BLaER1 (cell line): ENCODE data around the gene UTS2R.

Source experiments
- H3K27ac ChIP-seq: shearing (Covaris generic); formaldehyde crosslinking; 2 replicates; pipeline ENCODE4 v1.8.1; 2022
- H3K27me3 ChIP-seq: shearing (Covaris generic); formaldehyde crosslinking; 2 replicates; pipeline ENCODE4 v1.8.1; 2022
- H3K36me3 ChIP-seq: shearing (Covaris generic); formaldehyde crosslinking; 2 replicates; pipeline ENCODE4 v1.8.1; 2022
- H3K4me1 ChIP-seq: shearing (Covaris generic); formaldehyde crosslinking; 2 replicates; pipeline ENCODE4 v1.8.1; 2022
- H3K4me2 ChIP-seq: shearing (Covaris generic); formaldehyde crosslinking; 2 replicates; pipeline ENCODE4 v1.8.1; 2022
- H3K4me3 ChIP-seq: shearing (Covaris generic); formaldehyde crosslinking; 2 replicates; pipeline ENCODE4 v1.8.1; 2022
- H3K9ac ChIP-seq: shearing (Covaris generic); formaldehyde crosslinking; 2 replicates; pipeline ENCODE4 v1.8.1; 2022
- H3K9me3 ChIP-seq: shearing (Covaris generic); formaldehyde crosslinking; 2 replicates; pipeline ENCODE4 v1.8.1; 2022
- H4K20me1 ChIP-seq: shearing (Covaris generic); formaldehyde crosslinking; 2 replicates; pipeline ENCODE4 v1.8.1; 2022
- Cebpa-rat ChIP-seq: shearing (Covaris generic); IDR thresholded peaks from 2 replicates; pipeline ENCODE4 v1.8.1; 2022

Gene UTS2R

GRCh38 chr17:82383411-82383810 is 11.8 kb downstream of the UTS2R start:
- Histone ChIP-seq H3K4me3 (no peak overlapping the region), H3K9ac (no peak overlapping the region), H3K27me3 (peaks cover 72% of the 10 kb centered on the region), H3K4me2 (no peak overlapping the region), H3K4me1 (no peaks in the 10 kb centered on the region), H3K27ac (no peak overlapping the region), H3K9me3 (no peaks in the 10 kb centered on the region), H4K20me1 (peaks cover 43% of the 10 kb centered on the region), H3K36me3 (no peaks in the 10 kb centered on the region)
- TF ChIP-seq Cebpa-rat = no peak

GRCh38 chr17:82384051-82384729 is 12.6 kb downstream of the UTS2R start:
- no peaks in the 10 kb centered on the region for H3K4me1 ChIP-seq

GRCh38 chr17:82384730-82385481 is 13.3 kb downstream of the UTS2R start:
- Histone ChIP-seq H3K36me3 (no peaks in the 10 kb centered on the region), H3K9me3 (no peaks in the 10 kb centered on the region), H3K9ac (no peak overlapping the region), H4K20me1 (peaks cover 55% of the 10 kb centered on the region), H3K4me2 (no peak overlapping the region), H3K27me3 (peaks cover 76% of the 10 kb centered on the region), H3K27ac (no peak overlapping the region), H3K4me1 (no peaks in the 10 kb centered on the region), H3K4me3 (no peak overlapping the region)
- no peak for TF ChIP-seq Cebpa-rat

More at GRCh38 chr17:82384051-82384729, 12.6 kb downstream of the UTS2R start:
- Histone ChIP-seq H3K9ac (no peak overlapping the region), H3K27ac (no peak overlapping the region), H3K27me3 (peaks cover 71% of the 10 kb centered on the region), H3K4me2 (no peak overlapping the region), H4K20me1 (peaks cover 48% of the 10 kb centered on the region), H3K9me3 (no peaks in the 10 kb centered on the region), H3K4me3 (no peak overlapping the region), H3K36me3 (no peaks in the 10 kb centered on the region)
- TF ChIP-seq Cebpa-rat = no peak

- H3K27ac ChIP-seq = no peak overlapping the region
- H3K36me3 ChIP-seq = no peaks in the 10 kb centered on the region
- H3K4me3 ChIP-seq = no peak overlapping the region
- no peak overlapping the region for H3K4me2 ChIP-seq
- H3K27me3 ChIP-seq = peaks cover 74% of the 10 kb centered on the region
- peaks cover 63% of the 10 kb centered on the region for H4K20me1 ChIP-seq
- no peaks in the 10 kb centered on the region for H3K9me3 ChIP-seq
- no peak overlapping the region for H3K9ac ChIP-seq
- H3K4me1 ChIP-seq = no peaks in the 10 kb centered on the region
- TF ChIP-seq Cebpa-rat = no peak
These were observed 14.1 kb downstream of the UTS2R start for GRCh38 chr17:82385559-82386254.

- no peak overlapping the region for H3K27ac ChIP-seq
- H3K9me3 ChIP-seq = no peaks in the 10 kb centered on the region
- H3K4me2 ChIP-seq = no peak overlapping the region
- peaks cover 68% of the 10 kb centered on the region for H4K20me1 ChIP-seq
- TF ChIP-seq Cebpa-rat = no peak
- peaks cover 70% of the 10 kb centered on the region for H3K27me3 ChIP-seq
- H3K36me3 ChIP-seq = no peaks in the 10 kb centered on the region
- H3K4me3 ChIP-seq = no peak overlapping the region
- no peak overlapping the region for H3K9ac ChIP-seq
- no peaks in the 10 kb centered on the region for H3K4me1 ChIP-seq
These were observed 14.8 kb downstream of the UTS2R start for GRCh38 chr17:82386255-82386831.

- H4K20me1 ChIP-seq = peaks cover 75% of the 10 kb centered on the region
- H3K4me3 ChIP-seq = no peak overlapping the region
- peaks cover 71% of the 10 kb centered on the region for H3K27me3 ChIP-seq
- peaks cover 4% of the 10 kb centered on the region for H3K36me3 ChIP-seq
- H3K4me2 ChIP-seq = no peak overlapping the region
- H3K27ac ChIP-seq = no peak overlapping the region
- no peaks in the 10 kb centered on the region for H3K9me3 ChIP-seq
- H3K4me1 ChIP-seq = peaks cover under 1% of the 10 kb centered on the region
- no peak for TF ChIP-seq Cebpa-rat
- no peak overlapping the region for H3K9ac ChIP-seq
These were observed 15.5 kb downstream of the UTS2R start for GRCh38 chr17:82386881-82387704.

GRCh38 chr17:82387705-82388106 is 16.1 kb downstream of the UTS2R start:
- no peaks in the 10 kb centered on the region for H3K9me3 ChIP-seq
- H4K20me1 ChIP-seq = peaks cover 81% of the 10 kb centered on the region
- no peak for TF ChIP-seq Cebpa-rat
- H3K36me3 ChIP-seq = peaks cover 9% of the 10 kb centered on the region
- peaks cover 77% of the 10 kb centered on the region for H3K27me3 ChIP-seq
- H3K4me1 ChIP-seq = peaks cover 6% of the 10 kb centered on the region
- H3K27ac ChIP-seq = no peak overlapping the region
- H3K4me3 ChIP-seq = no peak overlapping the region
- H3K9ac ChIP-seq = no peak overlapping the region
- H3K4me2 ChIP-seq = no peak overlapping the region

- peaks cover 16% of the 10 kb centered on the region for H3K36me3 ChIP-seq
- no peak overlapping the region for H3K27ac ChIP-seq
- peaks cover 83% of the 10 kb centered on the region for H3K27me3 ChIP-seq
- H3K4me2 ChIP-seq = no peak overlapping the region
- H3K9ac ChIP-seq = no peak overlapping the region
- H3K9me3 ChIP-seq = no peaks in the 10 kb centered on the region
- no peak for TF ChIP-seq Cebpa-rat
- peaks cover 13% of the 10 kb centered on the region for H3K4me1 ChIP-seq
- H3K4me3 ChIP-seq = no peak overlapping the region
- peaks cover 88% of the 10 kb centered on the region for H4K20me1 ChIP-seq
These were observed 16.8 kb downstream of the UTS2R start for GRCh38 chr17:82388223-82388921.

GRCh38 chr17:82388922-82389283 is 17.3 kb downstream of the UTS2R start:
- H3K27ac ChIP-seq = no peak overlapping the region

More at GRCh38 chr17:82388922-82389283, 17.3 kb downstream of the UTS2R start:
- H3K4me2 ChIP-seq = no peak overlapping the region
- peaks cover 19% of the 10 kb centered on the region for H3K36me3 ChIP-seq
- H4K20me1 ChIP-seq = peaks cover 89% of the 10 kb centered on the region
- H3K4me3 ChIP-seq = no peak overlapping the region
- H3K9ac ChIP-seq = no peak overlapping the region
- H3K4me1 ChIP-seq = peaks cover 18% of the 10 kb centered on the region
- peaks cover 83% of the 10 kb centered on the region for H3K27me3 ChIP-seq
- H3K9me3 ChIP-seq = no peaks in the 10 kb centered on the region
- TF ChIP-seq Cebpa-rat = no peak
